GM23338 (cell line): ENCODE measurements around the gene PAPPA. TPM values are rescaled to one million over a fixed set of nuclear protein-coding genes. Genes with fewer than 3 reads are reported as not detected.

Experiments used
- EZH2phosphoT487 ChIP-seq: fragments of 200-600 bp; sonication (generic); IDR thresholded peaks from one replicate; pipeline ENCODE4 v1.8.1; 2018; ENCODE audit warnings: antibody characterized with exemption; ENCODE audit not compliant: unreplicated experiment
- JUNB ChIP-seq: IDR thresholded peaks from one replicate; pipeline ENCODE4 v1.6.1; 2016; ENCODE audit warnings: antibody characterized with exemption; ENCODE audit not compliant: unreplicated experiment
- POLR2AphosphoS5 ChIP-seq: IDR thresholded peaks from 2 replicates; pipeline ENCODE4 v1.6.1; 2016; ENCODE audit warnings: antibody characterized with exemption, low read depth
- REST ChIP-seq: IDR thresholded peaks from one replicate; pipeline ENCODE4 v1.6.1; 2018; ENCODE audit warnings: antibody characterized with exemption; ENCODE audit not compliant: unreplicated experiment
- STAT1 ChIP-seq: IDR thresholded peaks from one replicate; pipeline ENCODE4 v1.6.1; 2016; ENCODE audit warnings: antibody characterized with exemption; ENCODE audit not compliant: unreplicated experiment
- ZNF114 ChIP-seq: fragments of 250-450 bp; sonication (Bioruptor Pico); IDR thresholded peaks from 2 replicates; pipeline ENCODE4 v1.5.0; 2020; ENCODE audit warnings: mild to moderate bottlenecking, moderate library complexity
- ZNF462 ChIP-seq: fragments of 250-450 bp; sonication (Bioruptor Pico); IDR thresholded peaks from 2 replicates; pipeline ENCODE4 v1.5.0; 2020; ENCODE audit warnings: mild to moderate bottlenecking, moderate library complexity
- polyA plus RNA-seq: library from polyadenylated mRNA; unstranded; fragments of >200 nt; fragmentation: Nextera tagmentation; extraction: Ambion mirVana; gene quantifications from 2 replicates; pipeline ENCODE4 v1.2.1, GENCODE V29; 2016
- total RNA-seq: library from RNA; depleted of rRNA; stranded (reverse); fragments of >200 nt; shearing (Covaris generic); gene quantifications from 2 replicates; pipeline ENCODE4 v1.2.3, GENCODE V29; 2014

PAPPA gene
- total and polyA plus RNA-seq, 2 experiments from 2014 or later: 0.38 to 0.66 TPM

DNA sequence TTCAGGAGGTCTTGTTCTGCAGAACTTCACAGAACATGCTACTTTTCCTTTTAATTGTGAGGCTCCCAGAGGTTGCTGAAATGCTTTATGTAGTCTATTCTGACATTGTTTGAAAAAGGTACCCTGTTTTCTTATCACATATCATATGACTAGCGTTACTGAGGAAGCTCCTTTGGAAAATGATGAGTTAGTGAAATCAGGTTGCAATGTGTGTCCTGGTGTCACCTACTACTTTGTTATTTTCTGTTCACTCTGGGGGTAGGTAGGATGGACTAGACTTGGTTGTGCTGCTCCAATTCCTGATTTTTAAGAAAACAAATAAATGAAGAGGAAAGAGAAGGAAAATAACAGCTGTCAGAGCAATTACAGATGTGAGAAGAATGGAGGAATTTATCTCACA, 93.7 kb downstream of the PAPPA start (continued):
- TF ChIP-seq REST: no peak
- no peak for TF ChIP-seq POLR2AphosphoS5
- TF ChIP-seq STAT1: no peak
- TF ChIP-seq ZNF114 (CRISPR knock-in tag): no peak
- TF ChIP-seq JUNB: no peak
- no peak for TF ChIP-seq EZH2phosphoT487
- TF ChIP-seq ZNF462 (CRISPR knock-in tag): no peak
